GM10266 (cell line): ENCODE results near the gene CERS5.

Source experiments
- DNase-seq: peaks from one replicate; pipeline ENCODE4 v3.0.0; 2012; ENCODE audit errors: extremely low spot score
- TF ChIP-seq, protein P1 (sequence below): IDR thresholded peaks from 2 replicates; pipeline ENCODE4 v1.5.1; 2012; ENCODE audit warnings: mild to moderate bottlenecking, low read depth; ENCODE audit not compliant: control insufficient read depth, insufficient read depth; ENCODE audit errors: missing control alignments

CERS5 gene

GRCh38 chr12:50103767-50104321 is 63.3 kb downstream of the CERS5 start, which contains the start of gene GPD1:
Gene GPD1 (plus strand): TSS chr12:50104008. CDS start chr12:50104051, 43 bp downstream.
- TF ChIP-seq, protein P1, sequence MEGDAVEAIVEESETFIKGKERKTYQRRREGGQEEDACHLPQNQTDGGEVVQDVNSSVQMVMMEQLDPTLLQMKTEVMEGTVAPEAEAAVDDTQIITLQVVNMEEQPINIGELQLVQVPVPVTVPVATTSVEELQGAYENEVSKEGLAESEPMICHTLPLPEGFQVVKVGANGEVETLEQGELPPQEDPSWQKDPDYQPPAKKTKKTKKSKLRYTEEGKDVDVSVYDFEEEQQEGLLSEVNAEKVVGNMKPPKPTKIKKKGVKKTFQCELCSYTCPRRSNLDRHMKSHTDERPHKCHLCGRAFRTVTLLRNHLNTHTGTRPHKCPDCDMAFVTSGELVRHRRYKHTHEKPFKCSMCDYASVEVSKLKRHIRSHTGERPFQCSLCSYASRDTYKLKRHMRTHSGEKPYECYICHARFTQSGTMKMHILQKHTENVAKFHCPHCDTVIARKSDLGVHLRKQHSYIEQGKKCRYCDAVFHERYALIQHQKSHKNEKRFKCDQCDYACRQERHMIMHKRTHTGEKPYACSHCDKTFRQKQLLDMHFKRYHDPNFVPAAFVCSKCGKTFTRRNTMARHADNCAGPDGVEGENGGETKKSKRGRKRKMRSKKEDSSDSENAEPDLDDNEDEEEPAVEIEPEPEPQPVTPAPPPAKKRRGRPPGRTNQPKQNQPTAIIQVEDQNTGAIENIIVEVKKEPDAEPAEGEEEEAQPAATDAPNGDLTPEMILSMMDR: no peak
- DNase-seq: no peak

DNA sequence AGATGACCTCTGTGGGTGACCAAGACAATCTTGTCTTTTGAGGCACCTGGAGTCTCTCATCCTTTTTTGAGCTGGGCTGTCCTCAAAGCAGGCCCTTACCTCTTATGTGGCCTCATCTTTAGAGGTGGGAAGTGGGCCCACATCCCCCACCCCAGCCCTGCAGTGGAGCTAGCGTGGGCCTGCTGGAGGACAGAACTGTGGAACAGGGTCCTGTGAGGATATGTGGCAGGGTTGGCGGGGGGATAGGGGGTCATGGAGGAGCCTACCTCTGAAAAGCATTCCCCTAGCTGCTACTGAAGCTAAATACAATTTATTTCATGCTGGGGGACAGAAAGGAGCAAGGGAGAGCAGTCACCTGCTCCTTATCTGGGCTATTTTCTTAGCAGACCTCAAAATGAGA is 63.8 kb downstream of the CERS5 start:
- DNase-seq: no peak
- TF ChIP-seq, protein P1: no peak

GRCh38 chr12:50102646-50103309 is 64.4 kb downstream of the CERS5 start:
- TF ChIP-seq, protein P1: no peak
- DNase-seq: no peak

- TF ChIP-seq, protein P1: no peak
- no peak for DNase-seq
Observed at GRCh38 chr12:50102131-50102531, 65.0 kb downstream of the CERS5 start.

DNA sequence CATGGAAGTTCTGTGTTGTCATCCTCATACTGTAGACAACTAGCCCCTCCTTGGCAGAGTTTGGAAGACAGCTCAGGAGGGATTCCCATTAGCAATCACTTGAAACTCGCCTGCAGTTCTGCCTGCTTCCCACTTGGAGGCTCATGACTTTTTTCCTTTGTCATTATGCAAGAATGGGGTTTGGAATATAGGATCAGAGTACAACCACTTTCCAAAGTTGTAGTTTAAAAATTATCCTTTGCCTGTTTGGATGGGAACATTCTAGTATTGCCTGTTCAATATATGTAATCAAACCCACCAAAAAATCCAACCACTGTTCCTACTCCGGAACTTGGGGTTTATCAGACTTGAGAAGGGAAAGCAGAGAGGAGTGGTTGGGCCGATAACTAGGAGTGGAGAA is 65.5 kb downstream of the CERS5 start:
- DNase-seq: no peak
- TF ChIP-seq, protein P1: no peak

DNA sequence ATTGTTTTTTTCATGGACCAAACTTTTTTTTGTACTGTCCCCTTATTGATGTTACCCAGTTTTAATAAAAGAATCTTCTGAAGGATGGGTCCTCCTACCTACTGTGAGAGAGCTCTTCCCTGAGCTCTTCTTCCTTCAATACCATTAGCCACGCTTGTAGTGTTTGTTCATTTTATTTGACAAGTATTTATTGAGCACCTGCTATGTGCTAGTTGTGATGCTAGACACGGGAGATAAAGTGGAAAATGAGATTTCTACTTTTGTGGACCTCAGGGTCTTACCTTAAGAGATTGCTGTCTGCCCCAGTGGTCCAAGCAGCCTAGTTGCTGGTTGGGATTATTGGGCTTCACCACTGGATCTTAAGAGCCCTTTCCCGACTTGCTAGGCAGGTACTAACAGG is 66.6 kb downstream of the CERS5 start:
- DNase-seq: no peak
- TF ChIP-seq, protein P1: no peak

DNA sequence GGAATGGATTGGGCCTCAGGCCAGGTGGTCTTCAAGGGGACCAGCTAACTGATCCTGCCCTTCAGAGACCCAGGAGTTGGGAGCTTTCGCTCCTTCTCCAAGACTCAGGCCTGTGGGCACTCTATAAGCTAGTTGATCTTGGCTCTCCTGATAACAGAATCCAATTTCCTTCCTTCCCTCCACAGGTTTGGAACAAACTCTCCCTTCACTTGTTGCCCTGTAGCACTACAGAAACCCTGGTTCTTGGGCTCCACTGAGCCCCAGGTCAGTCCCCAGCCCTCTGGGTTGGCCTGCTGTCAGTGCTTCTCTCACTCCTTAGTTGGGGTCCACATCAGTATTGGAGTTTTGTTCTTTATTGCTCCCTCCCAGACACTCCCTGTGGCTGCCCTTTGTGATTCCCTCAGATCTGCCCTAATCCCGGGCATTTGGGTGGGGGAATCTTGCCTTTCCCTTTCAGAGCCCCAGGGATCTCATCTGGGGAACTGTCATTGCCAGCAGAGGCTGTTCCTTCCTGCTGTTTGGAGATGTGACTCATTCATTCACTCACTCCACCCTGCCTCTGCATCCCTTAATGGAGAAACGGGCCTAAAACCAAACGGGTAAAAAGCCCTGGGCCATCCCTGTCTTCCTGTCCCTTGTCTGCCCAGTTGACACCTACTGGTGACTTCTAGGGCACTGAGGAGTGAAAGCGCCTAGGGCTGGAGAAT is 67.7 kb downstream of the CERS5 start:
- TF ChIP-seq, protein P1: no peak
- no peak for DNase-seq
